ENCODE measurements around the gene HS2ST1. TPM values are rescaled to one million over a fixed set of nuclear protein-coding genes. Genes with fewer than 3 reads are reported as not detected.

The HS2ST1 gene
- total and polyA plus RNA-seq, 2 donors (not counting 3 experiments of a cell fraction or from before 2014, with no cell fraction given), result 5.5 to 31.2 TPM

- H3K4me2 ChIP-seq (ENCODE audit: insufficient read depth, low read length), result no peak overlapping the region
- H3K4me1 ChIP-seq (ENCODE audit: control insufficient read depth, extremely low read depth, insufficient read depth, low read length), result peaks cover 10% of the 10 kb centered on the region
- no peaks in the 10 kb centered on the region for H3K9me1 ChIP-seq (replicated peaks; ENCODE audit: control insufficient read depth, extremely low read depth, insufficient read depth, low read length)
- BruUV-seq (replicated peaks), result no TSS peak
- DNase-seq (ENCODE audit: low read depth, low spot score) (peak; percentile 32), FAIRE-seq (no peak)
- H3K9ac ChIP-seq (replicated peaks; ENCODE audit: extremely low read depth, insufficient read depth, low read length), result no peak overlapping the region
- POLR2A ChIA-PET, result no interaction called here
- dilution Hi-C loops (cut with MboI; ENCODE audit: extremely low pct_ligation_motif_present, low sequenced_read_pairs) (no loop called here), intact Hi-C loops (cut with micrococcal nuclease) (no loop called here)
- peaks cover 7% of the 10 kb centered on the region for H3K79me2 ChIP-seq (ENCODE audit: control insufficient read depth, insufficient read depth, low read length)
- H3K4me3 ChIP-seq (replicated peaks in 1 of 3; ENCODE audit: insufficient read depth in 1 of 3, low read depth in 1 of 3, low read length in 3 of 3), result no peak overlapping the region
- CTCF ChIA-PET, result no interaction called here
- no peaks in the 10 kb centered on the region for H3K9me3 ChIP-seq (replicated peaks; ENCODE audit: control insufficient read depth, insufficient read depth, low read length)
- H3K36me3 ChIP-seq (ENCODE audit: control insufficient read depth in 2 of 2, extremely low read depth in 1 of 2, insufficient read depth in 2 of 2, low read length in 2 of 2), result no peaks in the 10 kb centered on the region
- no peak overlapping the region for H2AFZ ChIP-seq (ENCODE audit: low read depth, low read length)
- no peaks in the 10 kb centered on the region for H3K27me3 ChIP-seq (ENCODE audit: control insufficient read depth in 2 of 2, insufficient read depth in 2 of 2, low read length in 2 of 2)
- no peak overlapping the region for H3K27ac ChIP-seq (ENCODE audit: insufficient read depth, low read depth, low read length)
- no peaks in the 10 kb centered on the region for H4K20me1 ChIP-seq (replicated peaks; ENCODE audit: control insufficient read depth, extremely low read depth, insufficient read depth, low read length)
- TF ChIP-seq JUN (IDR thresholded peaks at IDR 0.05; ENCODE audit: borderline replicate concordance, insufficient read depth, insufficient read length, low read depth) (no peak), CTCF (IDR thresholded peaks at IDR 0.05; ENCODE audit: extremely low read depth in 1 of 2, insufficient read depth in 1 of 2, low read depth in 1 of 2, low read length in 2 of 2) (no peak), EZH2 (IDR thresholded peaks at IDR 0.05; ENCODE audit: borderline replicate concordance, low read depth, low read length, severe bottlenecking) (no peak), MAX (IDR thresholded peaks at IDR 0.05; ENCODE audit: insufficient read depth, insufficient read length) (no peak), GATA2 (IDR thresholded peaks at IDR 0.05; ENCODE audit: insufficient read depth, insufficient read length, low read depth, low read length) (no peak), POLR2A (IDR thresholded peaks at IDR 0.05; ENCODE audit: low read depth, low read length) (no peak), FOS (IDR thresholded peaks at IDR 0.05; ENCODE audit: borderline replicate concordance, insufficient read depth, low read length) (no peak), POLR2AphosphoS5 (IDR thresholded peaks at IDR 0.05; ENCODE audit: insufficient read depth, low read depth, low read length) (no peak)
Observed at GRCh38 chr1:86868477-86868876, 46.0 kb upstream of the HS2ST1 start.
